GM18951 (cell line): Measurements from ENCODE around the gene MRPL53.

Experiments
- POLR2A ChIP-seq: IDR thresholded peaks from 4 replicates; pipeline ENCODE4 v1.6.1; 2011; ENCODE audit warnings: mild to moderate bottlenecking; ENCODE audit not compliant: insufficient read length, insufficient read depth; ENCODE audit errors: extremely low read depth
- in situ Hi-C: fragments of 300-500 bp; cut with MboI; formaldehyde crosslinking; loops from one replicate; pipeline ENCODE4 v1.12.0; 2022; ENCODE audit warnings: low sequenced_read_pairs, mixed read lengths, inconsistent platforms; ENCODE audit not compliant: unreplicated experiment

MRPL53 gene

GRCh38 chr2:74507145-74507925, 34.9 kb upstream of the MRPL53 start, which contains the start of gene PCGF1:
Gene PCGF1 (minus strand): TSS chr2:74507695. CDS start chr2:74507668, 27 bp downstream.
- in situ Hi-C loops = no loop called here
- TF ChIP-seq POLR2A = peak; percentile 83

GRCh38 chr2:74505448-74506246, 33.2 kb upstream of the MRPL53 start:
- in situ Hi-C loops = no loop called here
- no peak for TF ChIP-seq POLR2A

GRCh38 chr2:74504591-74504990, 32.1 kb upstream of the MRPL53 start:
- TF ChIP-seq POLR2A = no peak
- in situ Hi-C loops = no loop called here

- TF ChIP-seq POLR2A = no peak
- in situ Hi-C loops = no loop called here
These were observed 31.3 kb upstream of the MRPL53 start for GRCh38 chr2:74503506-74504475.

- in situ Hi-C loops = no loop called here
- peak; percentile 72 for TF ChIP-seq POLR2A
These were observed 30.4 kb upstream of the MRPL53 start for GRCh38 chr2:74502720-74503505.

GRCh38 chr2:74502147-74502719, 29.8 kb upstream of the MRPL53 start:
- in situ Hi-C loops = no loop called here
- TF ChIP-seq POLR2A = no peak

GRCh38 chr2:74501335-74502071, 29.0 kb upstream of the MRPL53 start:
- TF ChIP-seq POLR2A = no peak
- in situ Hi-C loops = no loop called here

- no peak for TF ChIP-seq POLR2A
- in situ Hi-C loops = no loop called here
These were observed 28.1 kb upstream of the MRPL53 start for GRCh38 chr2:74500578-74500946.

- no peak for TF ChIP-seq POLR2A
- in situ Hi-C loops = no loop called here
These were observed 27.6 kb upstream of the MRPL53 start for GRCh38 chr2:74499940-74500577.

GRCh38 chr2:74499267-74499939, 26.9 kb upstream of the MRPL53 start, which contains the start of gene LBX2:
Gene LBX2 (minus strand): TSS chr2:74499603. CDS start chr2:74499537, 66 bp downstream.
- in situ Hi-C loops = no loop called here
- no peak for TF ChIP-seq POLR2A
